NCI-H82 (cell line): Measurements from ENCODE around the gene CX3CL1.
"Not testable (repeated sequence)": the region's sequence is repeated elsewhere in the genome, so short reads cannot be mapped to it uniquely, and the experiment has no call there.

ENCODE experiments used
- DNase-seq: peaks from one replicate; lab custom pipeline; 2025; lab: John Stamatoyannopoulos, UW

The CX3CL1 gene

DNA sequence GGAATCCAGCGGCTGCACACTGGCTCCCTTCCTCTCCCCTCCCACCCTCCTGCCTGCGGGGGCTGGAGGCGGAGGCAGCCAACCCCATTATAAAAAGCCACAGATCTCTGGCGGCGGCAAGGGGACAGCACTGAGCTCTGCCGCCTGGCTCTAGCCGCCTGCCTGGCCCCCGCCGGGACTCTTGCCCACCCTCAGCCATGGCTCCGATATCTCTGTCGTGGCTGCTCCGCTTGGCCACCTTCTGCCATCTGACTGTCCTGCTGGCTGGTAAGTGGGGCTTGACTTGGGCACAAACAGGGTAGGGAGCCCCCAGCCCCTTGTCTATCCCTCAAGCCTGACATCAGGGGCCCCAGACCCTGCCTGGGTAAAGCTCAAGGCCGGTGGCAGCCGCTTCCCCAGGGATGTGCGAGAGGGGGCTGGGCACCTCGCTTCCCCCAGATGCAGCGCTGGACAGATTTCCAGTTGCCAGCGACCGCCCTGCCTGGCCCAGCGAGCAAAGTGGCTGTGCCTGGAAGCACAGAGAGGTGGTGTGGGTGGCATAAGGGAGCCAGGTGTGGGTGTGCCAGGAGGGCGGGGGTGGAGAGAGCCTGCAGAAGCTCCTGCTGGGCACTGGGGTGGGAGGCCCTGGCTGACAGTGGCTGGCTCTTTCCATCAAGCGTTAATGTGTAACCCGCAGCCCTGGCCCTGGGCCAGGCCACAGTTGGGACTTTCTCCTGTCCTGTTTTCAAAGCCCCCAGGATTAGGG, at the start of gene CX3CL1:
Gene CX3CL1 (plus strand): TSS at position 119 of the 745 bp plus-strand sequence. CDS start 79 bp downstream, at position 198.
- peak; percentile 75 for DNase-seq

GRCh38 chr16:57324749-57325148, 47.5 kb upstream of the CX3CL1 start:
- no peak for DNase-seq

DNA sequence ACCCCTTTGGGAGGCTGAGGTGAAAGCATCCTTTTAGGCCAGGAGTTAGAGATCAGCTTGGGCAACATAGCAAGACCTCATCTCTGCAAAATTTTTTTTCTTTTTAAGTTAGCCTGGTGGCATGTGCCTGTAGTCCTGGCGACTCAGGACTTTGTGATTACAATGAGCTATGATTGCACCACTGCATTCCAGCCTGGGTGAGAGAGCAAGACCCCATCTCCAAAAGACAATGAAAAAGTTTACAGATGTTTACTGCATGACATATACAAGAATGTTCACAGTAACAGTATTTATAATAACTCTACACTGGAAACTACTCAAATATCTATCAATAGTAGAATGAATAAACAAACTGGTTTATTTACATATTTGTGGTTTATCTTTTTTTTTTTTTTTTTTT, 46.8 kb upstream of the CX3CL1 start:
- DNase-seq = no peak

DNA sequence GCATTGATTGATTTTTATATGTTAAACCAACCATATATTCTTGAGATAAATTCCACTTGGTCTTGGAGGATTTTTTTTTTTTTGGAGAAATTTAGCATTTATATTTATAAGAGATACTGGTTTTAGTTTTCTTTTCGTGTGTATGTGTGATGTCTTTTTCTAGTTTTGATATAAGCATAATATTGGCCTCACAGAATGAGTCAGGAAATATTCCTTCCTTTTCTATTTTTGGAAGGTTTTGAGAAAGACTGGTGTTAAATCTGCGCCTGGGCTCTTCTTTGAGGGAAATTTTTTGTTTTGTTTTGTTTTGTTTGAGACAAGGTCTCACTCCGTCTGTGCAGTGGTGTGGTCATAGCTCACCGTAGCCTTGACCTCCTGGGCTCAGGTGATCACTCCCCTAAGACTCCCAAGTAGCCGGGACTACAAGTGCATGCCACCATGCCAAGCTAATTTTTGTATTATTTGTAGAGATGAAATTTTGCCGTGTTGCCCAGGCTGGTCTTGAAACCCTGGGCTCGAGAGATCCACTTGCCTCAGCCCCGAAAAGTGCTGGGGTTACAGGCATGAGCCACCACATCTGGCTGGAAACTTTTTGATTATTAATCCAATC, 42.5 kb upstream of the CX3CL1 start:
- no peak for DNase-seq

DNA sequence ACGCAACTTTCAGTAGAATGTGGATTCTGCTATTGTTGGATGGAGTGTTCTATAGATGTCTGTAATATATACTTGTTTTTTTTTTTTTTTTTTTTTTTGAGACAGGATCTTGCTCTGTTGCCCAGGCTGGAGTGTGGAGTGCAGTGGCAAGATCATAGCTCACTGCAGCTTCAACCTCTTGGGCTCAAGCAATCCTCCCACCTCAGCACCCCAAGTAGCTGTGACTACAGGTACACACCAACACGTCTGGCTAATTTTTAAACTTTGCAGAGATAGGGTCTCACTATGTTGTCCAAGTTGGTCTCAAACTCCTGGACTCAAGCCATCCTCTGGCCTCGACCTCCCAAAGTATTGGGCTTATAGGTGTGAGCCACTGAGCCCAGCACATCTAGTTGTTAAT, 40.9 kb upstream of the CX3CL1 start:
- DNase-seq = no peak

- DNase-seq = no peak
These were observed 38.9 kb upstream of the CX3CL1 start for GRCh38 chr16:57333402-57333801.

GRCh38 chr16:57335366-57335765, 36.9 kb upstream of the CX3CL1 start:
- no peak for DNase-seq

GRCh38 chr16:57341062-57341440, 31.2 kb upstream of the CX3CL1 start:
- no peak for DNase-seq

- no peak for DNase-seq
These were observed 30.6 kb upstream of the CX3CL1 start for GRCh38 chr16:57341441-57342303.

GRCh38 chr16:57342606-57343005, 29.7 kb upstream of the CX3CL1 start:
- DNase-seq = not testable (repeated sequence)

DNA sequence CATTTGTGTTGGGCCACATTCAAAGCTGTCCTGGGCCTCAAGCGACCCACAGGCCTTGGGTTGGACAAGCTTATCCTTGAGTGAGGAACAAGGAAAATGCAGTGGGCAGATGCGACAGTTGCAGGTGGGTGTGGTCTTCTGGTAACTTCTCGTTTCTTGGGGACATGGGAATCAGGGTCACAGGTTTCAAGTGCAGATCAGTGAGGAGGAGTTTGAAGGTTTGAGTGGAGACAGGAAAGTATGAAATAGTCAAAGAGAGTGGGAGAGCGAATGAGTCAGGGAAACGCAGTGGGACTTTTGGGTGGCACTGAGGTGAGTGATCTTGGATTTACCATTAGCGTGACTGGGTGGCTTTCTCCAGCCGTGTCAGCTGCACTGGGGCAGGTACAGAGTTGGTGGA, 29.1 kb upstream of the CX3CL1 start:
- no peak for DNase-seq

DNA sequence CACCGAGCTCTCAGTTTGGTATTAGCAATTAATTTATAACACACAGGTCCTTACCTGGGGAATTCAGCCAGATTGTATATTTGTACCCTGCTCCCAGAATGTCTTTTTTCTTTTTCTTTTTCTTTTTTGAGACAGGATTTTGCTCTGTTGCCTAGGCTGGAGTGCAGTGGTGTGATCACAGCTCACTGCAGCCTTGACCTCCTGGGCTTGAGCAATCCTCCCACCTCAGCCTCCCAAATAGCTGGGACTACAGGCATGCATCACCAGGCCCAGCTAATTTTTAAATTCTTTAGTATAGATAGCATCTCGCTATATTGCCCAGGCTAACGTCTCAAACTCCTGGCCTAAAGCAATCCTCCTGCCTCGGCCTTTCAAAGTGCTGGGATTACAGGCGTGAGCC, 28.2 kb upstream of the CX3CL1 start:
- DNase-seq = not testable (repeated sequence)

GRCh38 chr16:57345021-57345420, 27.3 kb upstream of the CX3CL1 start:
- no peak for DNase-seq

DNA sequence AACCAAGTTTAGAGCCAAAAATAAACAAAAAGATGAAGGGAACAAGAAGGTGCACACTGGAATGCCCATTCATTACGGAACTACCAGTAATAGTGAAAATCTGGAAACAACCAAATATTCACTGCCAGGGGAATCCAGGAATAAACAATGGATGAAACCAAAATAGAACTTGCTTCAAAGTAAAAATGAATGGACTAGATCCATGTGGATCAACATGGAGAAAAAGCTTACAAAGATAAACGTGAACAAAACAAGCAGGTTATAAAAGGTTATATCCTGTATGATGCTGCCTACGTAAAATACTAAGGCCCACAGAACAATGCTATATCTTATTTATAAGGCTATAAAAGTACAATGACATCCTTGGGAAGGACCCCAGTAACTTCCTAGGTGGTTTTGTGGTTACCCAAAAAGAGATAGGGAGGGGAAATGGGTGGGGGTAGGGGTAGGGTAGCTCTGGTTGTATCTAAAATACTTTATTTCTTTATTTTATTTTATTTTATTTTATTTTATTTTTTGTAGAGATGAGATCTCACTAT, 26.6 kb upstream of the CX3CL1 start:
- DNase-seq = no peak

DNA sequence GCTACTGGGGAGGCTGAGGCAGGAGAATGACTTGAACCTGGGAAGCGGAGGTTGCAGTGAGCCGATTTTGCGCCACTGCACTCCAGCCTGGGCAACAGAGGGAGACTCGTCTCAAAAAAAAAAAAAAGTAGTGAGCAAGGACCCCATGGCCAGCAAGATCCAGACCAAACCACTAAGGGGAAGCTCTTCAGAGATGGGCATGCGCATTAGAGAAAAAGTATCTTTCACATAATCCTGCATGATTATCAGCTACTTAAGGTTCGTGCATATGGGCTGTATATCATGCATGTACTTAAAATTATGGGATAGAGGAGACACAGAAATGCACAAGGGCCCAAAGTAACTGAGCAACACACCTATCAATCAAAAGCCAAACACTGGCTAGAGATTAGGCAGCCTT, 24.4 kb upstream of the CX3CL1 start:
- no peak for DNase-seq

DNA sequence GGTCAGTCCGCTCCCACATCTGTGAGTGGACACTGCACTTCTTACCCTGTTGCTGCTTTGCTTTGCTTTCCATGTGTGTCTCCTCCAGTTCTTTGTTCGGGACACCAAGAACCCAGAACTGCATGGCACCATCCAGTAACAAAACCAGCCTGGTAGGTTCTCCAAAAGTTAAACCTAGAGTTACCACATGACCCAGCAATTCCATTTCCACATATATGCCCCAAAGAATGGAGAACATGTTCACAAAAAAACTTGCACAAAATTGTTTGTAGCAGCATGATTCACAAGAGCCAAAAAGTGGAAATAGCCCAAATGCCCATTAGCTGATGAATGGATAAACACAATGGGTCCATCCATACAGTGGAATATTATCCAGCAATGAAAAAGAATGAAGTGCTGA, 24.0 kb upstream of the CX3CL1 start:
- DNase-seq = no peak

DNA sequence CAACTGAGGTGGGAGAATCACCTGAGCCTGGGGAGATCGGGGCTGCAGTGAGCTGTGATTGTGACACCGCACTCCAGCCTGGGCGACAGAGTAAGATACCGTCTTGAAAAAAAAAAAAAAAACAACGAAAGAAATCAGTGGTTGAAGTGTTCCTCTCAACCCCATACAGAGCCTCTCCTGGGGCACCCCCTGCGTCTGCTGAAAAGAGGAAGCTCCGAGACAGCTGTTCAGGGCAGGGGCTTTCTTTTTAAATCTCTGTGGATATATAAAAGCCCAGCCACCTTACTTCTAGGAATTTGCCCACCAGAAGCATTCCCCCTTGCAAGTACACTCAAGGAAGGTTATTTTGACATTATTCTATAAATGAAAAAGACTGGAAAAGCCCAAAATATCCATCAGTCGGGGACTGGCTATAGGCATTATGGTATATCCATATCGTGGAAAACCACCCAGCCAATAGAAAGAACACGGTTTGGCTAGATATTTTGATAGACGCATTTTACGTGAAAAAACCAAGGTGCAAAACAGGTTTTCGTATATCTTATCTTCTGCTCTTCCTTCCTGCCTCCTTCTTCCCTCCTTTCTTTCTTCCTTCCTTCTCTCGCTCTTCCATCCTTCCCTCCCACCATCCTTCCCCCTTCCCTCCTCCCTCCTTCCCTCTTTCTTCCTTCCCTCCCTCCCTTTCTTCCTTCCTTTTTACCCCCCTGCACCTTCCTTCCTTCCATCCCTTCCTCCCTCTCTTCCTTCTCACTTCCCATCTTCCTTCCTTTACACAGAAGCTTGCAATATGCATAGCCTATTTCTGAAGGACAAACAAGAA, 22.9 kb upstream of the CX3CL1 start:
- no peak for DNase-seq

DNA sequence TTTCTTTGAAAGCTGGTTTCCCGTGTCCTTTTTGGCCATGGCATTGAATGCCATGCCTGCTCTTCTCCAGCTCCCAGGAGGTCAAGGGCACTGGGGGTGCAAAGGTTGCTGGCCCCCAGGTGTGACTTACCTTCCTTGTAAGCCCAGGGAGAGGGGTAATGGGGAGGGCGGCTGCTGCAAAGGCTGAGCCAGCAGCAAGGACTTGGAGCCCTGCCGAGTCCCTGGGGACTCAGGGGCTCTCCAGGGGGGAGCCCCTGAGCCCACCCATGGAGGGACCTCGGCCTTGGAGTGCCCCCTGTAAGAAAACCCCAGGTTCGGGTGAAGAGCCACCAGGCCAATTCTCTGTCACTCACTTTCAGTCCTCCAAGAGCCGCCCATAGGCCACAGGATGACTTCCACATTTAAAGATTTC, 19.6 kb upstream of the CX3CL1 start:
- DNase-seq = no peak

- no peak for DNase-seq
These were observed 18.0 kb upstream of the CX3CL1 start for GRCh38 chr16:57354311-57354710.

DNA sequence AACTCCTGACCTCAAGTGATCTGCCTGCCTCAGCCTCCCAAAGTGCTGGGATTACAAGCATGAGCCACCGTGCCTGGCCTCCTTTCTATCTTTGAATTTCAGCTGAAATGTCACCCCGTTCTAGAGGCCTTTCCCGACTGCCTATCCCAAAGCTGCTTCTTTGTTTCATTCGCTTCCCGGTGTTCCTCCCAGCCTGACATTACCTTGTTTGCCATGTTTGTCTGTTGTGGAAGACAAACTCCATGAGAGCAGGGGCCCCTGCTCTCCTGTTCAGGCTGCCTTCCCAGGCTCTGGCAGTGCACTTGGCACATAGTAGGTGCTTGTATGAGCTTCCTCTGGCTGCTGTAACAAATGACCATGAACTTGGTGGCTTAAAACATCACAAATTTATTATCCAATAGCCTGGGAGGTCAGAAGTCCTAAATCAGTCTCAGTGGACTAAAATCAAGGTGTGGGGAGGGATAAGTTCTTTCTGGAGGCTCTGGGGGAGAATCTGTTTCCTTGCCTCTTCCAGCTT, 16.3 kb upstream of the CX3CL1 start:
- DNase-seq = no peak

- no peak for DNase-seq
These were observed 15.7 kb upstream of the CX3CL1 start for GRCh38 chr16:57356547-57356946.
